Measurements from ENCODE around the gene PITRM1. TPM values are rescaled to one million over a fixed set of nuclear protein-coding genes. Genes with fewer than 3 reads are reported as not detected.
A peak's percentile ranks its signal among the peaks of the same experiment; 100 is the strongest.
"Not testable (repeated sequence)": the region's sequence is repeated elsewhere in the genome, so short reads cannot be mapped to it uniquely, and the experiment has no call there.

The PITRM1 gene
- total RNA-seq, 2 donors from 2014 or later = 65.9 to 112 TPM

DNA sequence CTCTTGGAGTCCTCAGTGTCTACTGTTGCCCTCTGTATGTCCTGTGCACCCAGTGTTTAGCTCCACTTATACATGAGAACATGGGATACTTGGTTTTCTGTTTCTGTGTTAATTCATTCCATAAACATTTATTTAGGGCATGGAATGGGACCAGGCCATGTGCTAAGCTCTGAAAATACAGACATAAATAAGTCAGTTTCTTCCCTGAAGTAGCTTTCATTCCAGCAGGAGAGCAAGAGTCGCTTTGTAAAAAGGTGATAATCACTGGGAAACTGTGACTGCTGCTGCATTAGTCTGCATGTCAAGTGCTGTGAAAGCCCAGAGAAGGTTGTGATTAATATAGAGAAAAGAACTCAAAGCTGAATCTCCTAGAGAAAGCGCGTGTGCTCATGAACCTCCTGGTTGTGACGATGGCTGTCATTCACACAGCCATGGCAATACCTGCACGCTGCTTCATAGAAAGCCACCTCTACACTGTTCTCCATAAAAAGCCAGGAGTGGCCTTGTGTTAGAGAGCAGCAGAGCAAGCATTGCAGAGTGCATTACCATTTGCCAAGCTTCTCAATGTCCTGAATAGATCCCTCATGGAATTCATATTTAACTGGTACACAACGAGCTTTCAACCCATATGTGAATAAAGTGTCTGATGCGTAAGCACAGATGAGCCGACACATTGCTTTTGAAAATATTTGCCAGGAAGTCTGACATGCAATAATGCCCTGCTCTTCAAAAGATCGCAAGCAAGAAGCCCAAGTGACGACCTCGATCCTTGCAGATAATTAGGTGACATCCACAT, 30.6 kb upstream of the PITRM1 start:
- intact Hi-C loops (cut with DNase I) = no loop called here
- DNase-seq (ENCODE audit: low spot score) = no peak

DNA sequence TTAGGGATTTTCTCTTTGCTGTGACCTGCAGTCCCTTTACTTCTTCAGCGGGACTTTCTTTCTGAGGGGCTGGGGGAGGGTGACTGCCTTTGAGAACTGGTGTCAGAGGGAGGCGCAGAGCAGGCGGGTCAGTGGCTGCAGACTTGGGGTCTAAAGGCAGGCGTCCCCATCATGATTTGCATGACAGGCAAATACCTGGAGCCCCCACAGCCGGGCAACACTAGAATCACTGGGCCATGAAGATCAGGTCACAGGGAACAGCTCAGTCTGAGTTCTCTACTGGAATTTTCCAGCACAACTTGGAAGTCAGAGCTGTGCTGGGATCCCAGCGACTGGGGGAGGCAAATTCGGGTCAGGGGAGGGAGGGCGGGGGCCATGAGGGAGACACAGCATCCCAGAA, 29.2 kb upstream of the PITRM1 start:
- DNase-seq (ENCODE audit: low spot score) = no peak
- intact Hi-C loops (cut with DNase I) = no loop called here

DNA sequence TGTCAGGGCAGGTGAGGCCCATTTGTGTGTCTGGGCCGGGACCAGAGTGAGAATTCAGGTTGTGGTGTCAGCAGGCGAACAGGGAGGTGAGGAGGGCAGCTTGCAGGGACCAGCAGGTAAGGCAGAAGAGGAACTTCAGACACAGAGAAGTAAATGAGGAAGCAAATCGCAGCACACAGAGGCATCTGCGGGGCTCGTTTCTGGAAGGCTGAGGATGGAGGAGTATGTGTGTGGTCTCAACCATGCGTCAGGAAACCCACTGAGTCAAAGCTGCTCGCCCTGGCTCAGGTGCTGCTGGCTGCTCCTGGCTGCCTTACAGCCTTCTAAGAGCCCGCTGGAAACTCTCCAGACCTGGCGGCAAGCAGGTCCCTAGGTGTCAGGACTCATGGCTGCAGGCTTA, 26.9 kb upstream of the PITRM1 start:
- intact Hi-C loops (cut with DNase I) = loop anchor here in 1 of 2 donors (10.0 kb wide), 1 partner anchor 1575 kb away; no protein-coding TSS in a partner anchor
- no peak for DNase-seq (ENCODE audit: low spot score)

DNA sequence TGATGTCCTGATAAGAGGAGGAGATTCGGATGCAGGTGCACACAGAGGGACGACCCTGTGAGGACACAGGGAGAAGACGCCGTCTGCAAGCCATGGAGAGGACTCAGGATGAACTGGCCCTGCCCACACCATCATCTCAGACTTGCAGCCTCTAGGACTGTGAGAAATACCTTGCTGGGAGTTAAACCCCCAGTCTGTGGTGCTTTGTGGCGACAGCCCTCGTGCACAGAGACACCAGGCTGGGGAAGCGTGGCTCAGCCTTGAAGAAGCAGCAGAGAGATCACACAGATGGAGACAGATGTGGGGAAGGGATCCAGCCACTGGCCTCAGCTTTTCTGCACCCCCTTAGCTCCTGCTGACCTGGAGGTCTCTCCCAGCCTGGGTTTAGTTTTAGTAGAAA, 26.3 kb upstream of the PITRM1 start:
- DNase-seq (ENCODE audit: low spot score) = no peak
- intact Hi-C loops (cut with DNase I) = loop anchor here in 1 of 2 donors (10.0 kb wide), 1 partner anchor 1576 kb away; no protein-coding TSS in a partner anchor

DNA sequence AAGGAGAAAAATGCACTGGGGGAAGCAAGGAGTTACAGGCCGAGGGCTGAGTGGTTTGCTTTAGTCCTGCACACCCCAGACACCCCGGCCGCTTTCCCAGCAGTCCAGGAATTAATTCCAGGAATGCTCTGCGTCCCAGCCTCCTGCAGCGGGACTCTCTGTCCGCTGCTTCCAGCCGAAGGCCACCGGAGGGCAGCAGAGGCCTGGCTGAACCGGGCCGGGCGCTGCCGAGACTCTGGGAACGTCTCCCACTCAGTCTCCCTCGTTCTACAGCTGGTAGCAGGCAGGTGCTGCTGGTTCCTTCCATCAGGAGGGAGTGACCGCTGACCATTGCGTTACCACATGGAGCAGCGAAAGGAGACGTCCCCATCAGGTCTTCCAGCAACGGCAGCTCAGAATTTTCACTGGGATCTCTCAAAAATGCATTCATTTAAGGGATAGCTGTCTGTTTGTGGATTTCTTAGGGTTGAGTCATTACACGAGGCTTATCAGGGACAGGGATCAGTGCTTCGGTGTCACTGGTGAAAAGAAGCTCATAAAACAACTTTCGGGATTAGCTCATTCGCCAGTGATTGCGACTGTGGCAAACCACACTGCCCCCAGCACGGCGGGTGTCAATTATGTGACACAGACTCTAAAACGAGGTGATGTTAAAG, 24.9 kb upstream of the PITRM1 start:
- intact Hi-C loops (cut with DNase I) = loop anchor here in 1 of 2 donors (10.0 kb wide), 1 partner anchor 1577 kb away; no protein-coding TSS in a partner anchor
- DNase-seq (ENCODE audit: low spot score) = peak; percentile 94

DNA sequence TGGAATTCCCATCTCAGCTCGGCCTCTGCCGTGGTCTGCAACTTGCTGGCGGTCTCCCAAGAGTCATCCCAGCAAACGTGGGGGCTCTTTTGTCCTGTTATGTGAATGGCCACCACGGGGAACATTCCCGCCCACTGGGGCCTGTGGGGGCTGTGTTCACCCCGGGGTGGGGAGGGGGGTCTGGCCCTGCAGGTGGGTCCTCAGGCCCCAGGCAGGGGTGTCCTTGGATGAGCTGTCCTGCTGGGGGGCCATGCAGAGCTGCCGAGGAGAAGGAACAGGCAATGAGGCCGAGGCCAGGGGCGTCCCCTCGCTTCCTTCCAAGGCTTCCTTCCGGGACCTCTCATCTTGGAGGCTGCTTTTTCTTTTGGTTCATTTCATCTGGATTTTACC, 24.4 kb upstream of the PITRM1 start:
- intact Hi-C loops (cut with DNase I) = loop anchor here in 1 of 2 donors (10.0 kb wide), 1 partner anchor 1578 kb away; no protein-coding TSS in a partner anchor

DNA sequence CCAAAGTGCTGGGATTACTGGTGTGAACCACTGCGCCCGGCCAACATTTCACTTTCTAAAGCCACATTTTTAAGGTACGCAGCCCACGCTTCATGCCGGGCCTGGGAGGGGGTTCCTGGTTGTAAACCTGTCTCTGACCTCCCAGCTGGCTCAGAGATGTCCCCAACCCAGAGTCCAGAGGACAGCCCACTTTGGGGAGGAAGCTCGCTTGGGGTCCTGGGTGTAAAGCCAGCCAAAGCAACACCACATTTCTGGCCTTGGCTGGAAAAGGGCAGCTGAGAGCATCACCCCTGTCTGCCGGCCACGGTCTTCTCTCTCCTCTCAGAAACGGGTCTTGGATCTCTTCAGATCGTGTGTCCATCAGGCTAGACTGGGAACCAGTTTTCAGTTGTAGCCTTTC, 23.9 kb upstream of the PITRM1 start:
- DNase-seq (ENCODE audit: low spot score) = no peak

More for the DNA sequence above, 24.4 kb upstream of the PITRM1 start:
- no peak for DNase-seq (ENCODE audit: low spot score)

DNA sequence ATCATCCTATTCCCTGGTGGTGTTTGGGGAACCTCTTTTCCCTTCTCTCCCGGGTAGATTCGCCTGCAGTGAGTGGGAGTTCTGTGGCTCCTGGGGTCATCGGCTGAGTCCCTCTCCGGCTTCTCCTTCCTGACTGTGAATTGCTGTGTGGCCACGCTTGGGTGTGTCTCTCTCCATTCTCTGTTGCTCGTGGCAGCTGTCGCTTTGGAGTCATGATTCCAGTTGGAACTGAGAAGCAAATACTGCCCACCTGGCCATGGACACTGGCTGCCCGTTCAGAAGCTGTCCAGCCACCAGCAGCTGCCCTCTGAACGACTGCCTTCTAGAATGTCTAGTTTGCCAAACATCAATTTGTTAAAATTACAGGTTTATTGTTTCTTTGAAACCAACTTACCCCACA, 23.1 kb upstream of the PITRM1 start:
- intact Hi-C loops (cut with DNase I) = loop anchor here in 1 of 2 donors (10.0 kb wide), 1 partner anchor 1579 kb away; no protein-coding TSS in a partner anchor
- DNase-seq (ENCODE audit: low spot score) = no peak

More for the DNA sequence above, 23.9 kb upstream of the PITRM1 start:
- intact Hi-C loops (cut with DNase I) = loop anchor here in 1 of 2 donors (10.0 kb wide), 1 partner anchor 1578 kb away; no protein-coding TSS in a partner anchor

DNA sequence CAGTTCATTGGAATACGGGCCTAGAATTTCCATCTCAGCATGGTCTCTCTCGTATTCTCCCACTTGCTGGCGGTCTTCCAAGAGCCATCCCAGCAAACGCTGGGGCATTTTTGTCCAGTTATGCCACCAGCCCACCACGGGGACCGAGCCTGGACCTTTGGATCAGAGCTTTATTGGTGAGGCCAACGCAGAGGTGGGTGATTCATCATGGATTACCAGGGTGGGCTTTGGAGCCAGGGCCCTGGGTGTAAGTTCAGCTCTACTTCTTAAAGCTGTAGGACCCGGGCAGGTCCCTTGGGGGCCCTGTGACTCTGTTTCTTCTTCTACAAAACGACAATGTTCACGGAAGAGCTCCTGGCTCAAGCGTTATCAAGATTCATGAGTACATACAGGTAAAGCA, 22.7 kb upstream of the PITRM1 start:
- intact Hi-C loops (cut with DNase I) = loop anchor here in 1 of 2 donors (10.0 kb wide), 1 partner anchor 1580 kb away; no protein-coding TSS in a partner anchor

DNA sequence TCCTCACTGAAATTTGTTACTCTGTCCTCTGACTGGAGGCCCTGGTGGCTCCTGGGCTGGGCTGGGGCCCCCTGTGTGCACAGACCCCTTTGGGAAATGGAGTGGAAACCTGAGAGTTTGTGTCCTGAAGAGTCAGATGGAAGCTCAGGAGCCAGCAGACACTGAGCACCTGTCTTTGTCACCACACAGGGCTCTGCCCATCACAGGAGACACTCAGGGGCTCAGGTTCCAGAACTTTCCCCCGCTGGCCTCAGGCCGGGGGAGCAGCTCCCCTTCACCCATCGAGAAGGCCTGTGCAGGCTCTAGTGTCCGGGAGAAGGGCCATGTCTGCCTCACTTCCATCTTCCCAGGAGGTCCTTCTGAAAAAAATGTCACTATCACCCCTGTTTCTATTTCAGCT, 22.3 kb upstream of the PITRM1 start:
- DNase-seq (ENCODE audit: low spot score) = no peak
- intact Hi-C loops (cut with DNase I) = loop anchor here in 1 of 2 donors (5.0 to 10.0 kb wide), 2 partner anchors 472 to 1580 kb away; no protein-coding TSS in a partner anchor

More for the DNA sequence above, 22.7 kb upstream of the PITRM1 start:
- DNase-seq (ENCODE audit: low spot score) = no peak

DNA sequence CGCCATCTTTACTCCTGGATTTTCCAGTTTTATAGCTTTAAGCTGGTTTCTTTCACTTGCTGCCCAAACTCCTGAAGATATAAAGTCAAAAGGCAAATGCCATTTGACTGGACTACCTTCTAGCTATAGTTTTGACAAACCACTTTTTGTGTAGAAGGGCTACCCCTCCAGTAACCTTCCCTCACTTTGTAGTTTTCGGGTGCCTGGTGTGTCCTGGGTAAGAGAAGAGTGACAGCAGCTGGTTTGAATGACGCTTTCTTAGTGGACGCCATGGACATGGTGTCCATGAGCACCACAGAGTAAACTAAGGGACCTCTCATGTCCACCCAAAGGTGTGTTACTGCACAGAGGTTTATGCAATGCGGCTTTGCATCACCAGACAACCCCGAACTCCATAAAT, 21.2 kb upstream of the PITRM1 start:
- DNase-seq (ENCODE audit: low spot score) = no peak
- intact Hi-C loops (cut with DNase I) = loop anchor here in 1 of 2 donors (5.0 to 10.0 kb wide), 2 partner anchors 474 to 1581 kb away; no protein-coding TSS in a partner anchor

DNA sequence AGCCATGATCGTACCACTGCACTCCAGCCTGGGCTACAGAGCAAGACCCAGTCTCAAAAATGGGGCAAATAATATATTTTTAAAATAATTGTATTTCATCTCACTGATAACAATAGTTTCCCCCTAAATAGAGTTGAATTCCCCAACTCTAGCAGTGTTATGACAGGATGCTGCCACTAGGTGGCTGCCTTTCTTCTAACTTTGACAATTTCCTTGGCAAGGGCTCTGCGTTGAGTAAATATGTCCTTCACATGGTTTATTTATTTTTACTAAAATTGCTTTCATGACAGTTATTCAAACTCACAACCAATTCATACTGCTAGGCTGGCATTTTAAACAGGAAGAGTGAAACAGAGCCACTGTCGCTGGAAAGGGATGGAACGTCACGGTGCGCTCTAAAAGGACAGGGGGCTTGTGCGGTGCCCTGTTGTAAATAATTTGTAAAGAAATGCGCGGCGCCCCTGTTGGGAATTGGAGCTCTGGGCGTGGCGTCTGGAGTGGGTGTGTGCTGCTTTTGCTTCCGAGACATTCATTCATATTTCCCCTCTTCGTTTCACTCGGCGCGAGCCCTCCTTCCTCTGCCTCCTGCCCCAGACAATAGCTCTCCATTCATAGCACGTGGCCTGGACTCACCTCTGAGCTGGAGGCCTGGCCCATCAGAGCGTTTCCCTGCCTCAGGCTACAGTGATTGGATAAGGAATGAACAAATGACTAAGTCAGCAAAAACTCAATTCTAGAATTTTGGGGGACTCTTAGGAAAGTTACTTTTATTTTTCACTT, 20.5 kb upstream of the PITRM1 start:
- intact Hi-C loops (cut with DNase I) = loop anchor here in 1 of 2 donors (5.0 to 10.0 kb wide), 2 partner anchors 474 to 1582 kb away; no protein-coding TSS in a partner anchor
- no peak for DNase-seq (ENCODE audit: low spot score)

DNA sequence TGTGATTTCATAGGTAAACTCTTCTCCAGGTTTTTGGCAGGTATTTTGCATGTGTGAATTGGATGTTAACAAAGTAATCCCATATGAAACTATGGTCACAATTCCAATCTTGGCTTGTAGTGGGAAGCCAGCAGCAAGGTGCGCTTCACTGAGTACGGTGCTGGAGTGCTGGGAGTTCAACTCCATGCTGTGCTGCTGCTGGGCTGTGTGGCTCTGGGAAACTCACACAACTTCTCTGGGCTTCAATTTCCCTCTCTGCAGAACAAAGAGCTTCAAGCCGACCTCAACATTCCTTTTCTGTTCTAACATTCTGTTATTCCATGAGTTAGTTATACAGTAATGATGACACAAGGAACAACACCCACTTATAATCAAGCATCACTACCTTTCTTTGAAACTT, 18.2 kb upstream of the PITRM1 start:
- DNase-seq (ENCODE audit: low spot score) = no peak
- intact Hi-C loops (cut with DNase I) = loop anchor here in 1 of 2 donors (5.0 to 10.0 kb wide), 2 partner anchors 476 to 1584 kb away; no protein-coding TSS in a partner anchor

DNA sequence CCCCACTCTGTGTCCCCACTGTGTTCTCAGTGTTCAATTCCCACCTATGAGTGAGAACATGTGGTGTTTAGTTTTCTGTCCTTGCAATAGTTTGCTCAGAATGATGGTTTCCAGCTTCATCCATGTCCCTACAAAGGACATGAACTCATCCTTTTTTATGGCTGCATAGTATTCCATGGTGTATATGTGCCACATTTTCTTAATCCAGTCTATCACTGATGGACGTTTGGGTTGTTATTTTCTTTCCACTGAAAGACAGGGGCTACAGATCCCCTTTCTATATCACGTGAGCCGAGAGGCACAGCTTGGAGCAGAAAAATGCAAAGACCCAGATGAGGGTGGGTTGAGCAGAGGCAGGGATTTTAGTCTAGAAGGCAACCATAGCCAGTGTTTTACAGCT, 14.6 kb upstream of the PITRM1 start:
- DNase-seq (ENCODE audit: low spot score); intact Hi-C loops (cut with DNase I): not testable (repeated sequence)

DNA sequence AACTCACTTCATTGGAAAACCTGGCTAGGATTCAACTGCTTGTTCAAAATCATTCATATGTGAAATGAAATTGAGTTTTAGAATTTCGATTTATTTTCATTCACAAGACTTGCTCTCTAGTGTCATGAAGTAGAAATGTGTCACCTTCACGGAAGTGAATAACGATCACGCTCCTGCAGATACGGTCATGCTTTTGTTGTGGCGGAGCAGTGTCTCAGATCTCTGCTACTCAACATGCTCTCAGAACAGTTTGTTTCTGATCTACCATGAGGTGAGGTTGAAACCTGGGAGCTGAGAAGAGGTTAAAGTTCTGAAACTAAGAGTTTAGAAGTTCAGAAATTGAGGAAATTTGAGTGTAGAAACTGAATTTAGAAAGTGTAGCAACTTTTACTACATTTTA, 13.8 kb upstream of the PITRM1 start:
- intact Hi-C loops (cut with DNase I) = no loop called here
- no peak for DNase-seq (ENCODE audit: low spot score)

DNA sequence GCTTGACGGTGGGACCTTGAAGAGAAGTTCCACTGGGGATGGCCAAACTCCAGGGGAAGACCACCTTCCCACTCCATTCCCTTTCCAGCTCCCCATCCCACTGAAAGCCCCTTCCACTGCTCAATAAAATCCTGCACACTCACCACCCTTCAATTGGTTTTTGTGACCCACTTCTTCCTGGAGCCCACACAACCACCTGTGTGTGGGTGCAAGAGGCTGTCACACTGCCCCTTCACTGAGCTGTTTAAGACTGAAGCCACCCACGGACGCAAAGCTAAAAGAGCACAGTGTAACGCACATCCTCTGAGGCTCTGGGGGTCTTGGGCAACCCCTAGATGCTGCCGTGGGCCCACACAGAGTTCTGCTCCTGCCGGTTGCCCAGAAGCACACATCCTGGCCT, 12.8 kb upstream of the PITRM1 start:
- intact Hi-C loops (cut with DNase I) = no loop called here

DNA sequence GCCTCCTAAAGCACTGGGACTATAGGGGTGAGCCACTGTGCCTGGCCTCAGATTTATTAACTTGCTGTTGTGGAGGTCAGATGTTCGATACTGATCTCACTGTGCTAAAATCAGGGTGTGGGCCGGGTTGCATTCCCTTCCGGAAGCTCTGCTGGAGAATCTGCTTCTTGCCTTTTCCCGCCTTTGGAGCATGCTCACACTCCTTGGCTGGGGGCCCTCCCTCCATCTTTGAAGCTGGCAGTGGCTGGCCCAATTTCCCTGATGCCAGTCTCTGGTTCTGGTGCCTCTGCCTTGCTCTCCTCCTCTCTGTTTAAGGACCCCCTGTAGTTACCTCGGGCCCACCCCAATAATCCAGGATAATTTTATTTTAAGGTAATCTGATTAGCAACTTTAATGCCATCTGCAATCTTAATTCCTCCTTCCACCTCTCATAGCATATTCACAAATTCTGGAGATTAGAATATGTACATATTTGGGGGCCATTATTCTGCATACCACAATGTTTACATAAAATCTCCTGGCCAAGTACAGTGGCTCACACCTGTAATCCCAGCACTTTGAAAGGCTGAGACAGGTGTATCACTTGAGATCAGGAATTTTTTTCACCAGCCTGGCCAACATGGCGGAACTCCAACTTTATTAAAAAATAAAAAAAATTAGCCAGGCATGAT, 7.9 kb upstream of the PITRM1 start:
- intact Hi-C loops (cut with DNase I) = no loop called here
- no peak for DNase-seq (ENCODE audit: low spot score)

More for the DNA sequence above, 12.8 kb upstream of the PITRM1 start:
- no peak for DNase-seq (ENCODE audit: low spot score)

DNA sequence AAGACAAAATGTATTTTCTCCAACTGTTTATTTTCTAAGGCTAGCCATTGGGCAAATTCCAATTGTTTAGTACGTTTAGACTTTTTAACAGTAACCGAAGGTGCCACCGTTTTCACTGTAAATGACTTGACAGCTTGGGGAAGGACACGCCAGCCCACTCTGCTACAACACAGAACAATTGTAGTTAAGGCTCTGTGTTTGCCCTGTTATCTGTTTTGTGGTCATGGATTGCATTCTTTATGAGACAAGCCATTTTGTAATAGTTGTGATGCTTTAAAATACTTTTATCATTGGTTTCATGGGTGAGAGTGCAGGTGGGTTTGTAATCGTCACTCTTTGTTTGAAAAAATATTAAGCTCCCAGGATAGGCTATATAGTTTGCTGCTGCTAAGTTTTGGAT, 6.6 kb upstream of the PITRM1 start:
- DNase-seq (ENCODE audit: low spot score) = no peak
- intact Hi-C loops (cut with DNase I) = no loop called here

DNA sequence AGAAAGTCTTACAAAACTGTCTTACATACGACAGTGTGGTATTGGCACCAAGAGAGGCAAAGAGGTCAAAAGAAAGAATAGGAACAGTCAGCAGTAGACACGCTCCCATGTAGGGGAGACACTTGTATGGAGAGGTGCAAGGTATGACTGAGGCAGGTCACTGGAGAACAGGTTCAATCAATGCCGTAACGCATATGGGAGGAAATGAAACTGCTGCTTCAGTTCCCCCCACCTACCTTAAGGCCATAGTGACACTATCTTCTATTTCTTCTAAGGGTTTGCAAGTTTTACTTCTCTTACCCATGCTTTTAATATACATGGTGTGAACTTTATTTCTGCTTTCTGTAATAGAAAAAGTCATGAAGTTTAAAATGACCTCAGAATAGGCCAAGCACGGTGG, 5.5 kb upstream of the PITRM1 start:
- no peak for DNase-seq (ENCODE audit: low spot score)
- intact Hi-C loops (cut with DNase I) = no loop called here

All from posterior vena cava (tissue), 2 donors.